GM12891 (cell line): ENCODE data around the gene SMARCAL1.

Experiments used
- POLR2A ChIP-seq: IDR thresholded peaks from 2 replicates; pipeline ENCODE4 v1.6.1; 2011; ENCODE audit warnings: low read depth, low read length, control low read depth
- POLR2AphosphoS5 ChIP-seq: IDR thresholded peaks from 2 replicates; pipeline ENCODE4 v1.6.1; 2011; ENCODE audit warnings: low read depth, low read length, control low read depth

DNA sequence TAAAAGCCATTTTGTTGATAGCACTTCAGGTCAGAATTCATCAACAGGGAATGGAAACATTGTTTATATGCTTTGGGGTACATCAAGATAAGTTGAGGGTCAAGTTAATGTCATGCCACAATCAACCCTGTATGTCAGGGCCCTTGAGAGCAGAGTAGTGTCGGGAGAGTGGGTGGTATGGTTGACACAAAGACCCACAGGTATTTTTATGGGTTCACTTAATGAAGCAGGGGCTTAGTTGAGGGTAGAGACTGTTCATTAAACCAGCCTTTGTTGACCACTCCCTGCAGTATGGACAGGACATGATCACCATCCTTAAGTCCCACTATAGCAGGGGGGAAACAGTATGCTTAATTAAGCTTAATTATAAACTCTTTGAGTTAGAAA, 92.1 kb downstream of the SMARCAL1 start:
- peak; percentile 66 for TF ChIP-seq POLR2AphosphoS5
- TF ChIP-seq POLR2A, result peak; percentile 79
